HG02798 (cell line): ENCODE measurements around the gene FGF14.
A peak's percentile ranks its signal among the peaks of the same experiment; 100 is the strongest.

Experiments
- ATAC-seq: cut with Tn5 transposase; IDR thresholded peaks from one replicate; pipeline ENCODE4 v1.9.1; 2021; ENCODE audit warnings: mild to moderate bottlenecking; ENCODE audit not compliant: unreplicated experiment, poor library complexity

Gene FGF14

GRCh38 chr13:101959016-101959415, 442.8 kb downstream of the FGF14 start:
- ATAC-seq, result no peak

- peak; percentile 53 for ATAC-seq
These were observed 446.1 kb downstream of the FGF14 start for GRCh38 chr13:101955764-101956163.

- no peak for ATAC-seq
These were observed 450.7 kb downstream of the FGF14 start for GRCh38 chr13:101951114-101951513.

- ATAC-seq, result no peak
These were observed 452.2 kb downstream of the FGF14 start for GRCh38 chr13:101949681-101950080.

- no peak for ATAC-seq
These were observed 455.4 kb downstream of the FGF14 start for GRCh38 chr13:101946401-101946800.

- ATAC-seq, result no peak
These were observed 456.4 kb downstream of the FGF14 start for GRCh38 chr13:101945435-101945834.

GRCh38 chr13:101944521-101944920, 457.3 kb downstream of the FGF14 start:
- ATAC-seq, result no peak

GRCh38 chr13:101942535-101943157, 459.2 kb downstream of the FGF14 start:
- ATAC-seq, result no peak

- ATAC-seq, result peak; percentile 56
These were observed 459.8 kb downstream of the FGF14 start for GRCh38 chr13:101942038-101942437.

- ATAC-seq, result no peak
These were observed 460.6 kb downstream of the FGF14 start for GRCh38 chr13:101941095-101941783.

- ATAC-seq, result no peak
These were observed 462.5 kb downstream of the FGF14 start for GRCh38 chr13:101939370-101939769.

GRCh38 chr13:101935828-101936227, 466.0 kb downstream of the FGF14 start:
- no peak for ATAC-seq

GRCh38 chr13:101931186-101931585, 470.7 kb downstream of the FGF14 start:
- ATAC-seq, result no peak

GRCh38 chr13:101930331-101930730, 471.5 kb downstream of the FGF14 start:
- ATAC-seq, result no peak

- ATAC-seq, result no peak
These were observed 476.1 kb downstream of the FGF14 start for GRCh38 chr13:101925731-101926130.

GRCh38 chr13:101919541-101920181, 482.2 kb downstream of the FGF14 start:
- no peak for ATAC-seq

GRCh38 chr13:101917833-101918661, 483.8 kb downstream of the FGF14 start:
- ATAC-seq, result no peak

GRCh38 chr13:101917475-101917810, 484.4 kb downstream of the FGF14 start:
- no peak for ATAC-seq

- ATAC-seq, result no peak
These were observed 484.9 kb downstream of the FGF14 start for GRCh38 chr13:101916775-101917474.

- ATAC-seq, result no peak
These were observed 485.6 kb downstream of the FGF14 start for GRCh38 chr13:101916108-101916774.
